PC-3 (cell line): ENCODE results near the gene PNMA8A. TPM values are rescaled to one million over a fixed set of nuclear protein-coding genes. Genes with fewer than 3 reads are reported as not detected.

ENCODE experiments used
- ATAC-seq: fragments of 200-7000 bp; cut with Tn5 transposase; 2 replicates; pipeline ENCODE4 v1.9.1; 2020; ENCODE audit warnings: mild to moderate bottlenecking, moderate library complexity
- BruUV-seq: library from RNA; stranded (reverse); fragments of 400-500 nt; replicated peaks from 2 replicates; lab custom pipeline; 2021; lab: Mats Ljungman, UMichigan
- CTCF ChIA-PET: fragments of 300-600 bp; sonication (Branson Sonifier 250); formaldehyde crosslinking; loops from one replicate; lab custom pipeline; 2022; ENCODE audit warnings: antibody characterized with exemption; lab: Charles Lee
- POLR2A ChIA-PET: fragments of 300-600 bp; sonication (Branson Sonifier 250); formaldehyde crosslinking; loops from one replicate; lab custom pipeline; 2022; ENCODE audit warnings: antibody characterized with exemption; ENCODE audit not compliant: unreplicated experiment; lab: Charles Lee
- DNase-seq: peaks from one replicate; pipeline ENCODE4 v3.0.0-alpha.2; 2015
- H2AFZ ChIP-seq: fragments of 300-600 bp; sonication (generic); 2 replicates; pipeline ENCODE4 v1.6.0; 2016; ENCODE audit warnings: antibody characterized with exemption, low read length
- H3F3A ChIP-seq: fragments of 300-600 bp; sonication (generic); one replicate; pipeline ENCODE4 v1.6.0; 2017; ENCODE audit warnings: antibody characterized with exemption, low read length, control low read depth, mild to moderate bottlenecking; ENCODE audit not compliant: unreplicated experiment
- H3K27ac ChIP-seq: fragments of 300-600 bp; sonication (generic); 2 replicates; pipeline ENCODE4 v1.5.1; 2016; ENCODE audit warnings: mild to moderate bottlenecking, low read length
- H3K27me3 ChIP-seq: fragments of 300-600 bp; sonication (generic); 2 replicates; pipeline ENCODE4 v1.6.1; 2016; ENCODE audit warnings: low read length, mixed read lengths
- H3K36me3 ChIP-seq: fragments of 300-600 bp; sonication (generic); 2 replicates; pipeline ENCODE4 v1.6.1; 2016; ENCODE audit warnings: low read depth, mixed run types, low read length, mixed read lengths
- H3K4me1 ChIP-seq: fragments of 300-600 bp; sonication (generic); 2 replicates; pipeline ENCODE4 v1.5.1; 2016; ENCODE audit warnings: low read length; ENCODE audit not compliant: insufficient read depth
- H3K4me2 ChIP-seq: fragments of 300-600 bp; sonication (generic); 2 replicates; pipeline ENCODE4 v1.6.0; 2016; ENCODE audit warnings: low read length
- H3K4me3 ChIP-seq: fragments of 300-600 bp; sonication (generic); 2 replicates; pipeline ENCODE4 v1.5.1; 2016; ENCODE audit warnings: mild to moderate bottlenecking, low read length, mixed read lengths
- H3K79me2 ChIP-seq: fragments of 300-600 bp; sonication (generic); 2 replicates; pipeline ENCODE4 v1.6.1; 2017; ENCODE audit warnings: low read length, mixed read lengths
- H3K9ac ChIP-seq: fragments of 300-600 bp; sonication (generic); 2 replicates; pipeline ENCODE4 v1.6.0; 2016; ENCODE audit warnings: mild to moderate bottlenecking, low read length
- H3K9me2 ChIP-seq: fragments of 300-600 bp; sonication (generic); replicated peaks from 2 replicates; pipeline ENCODE4 v1.6.1; 2016; ENCODE audit warnings: mixed run types, low read length, mixed read lengths
- H3K9me3 ChIP-seq: fragments of 300-600 bp; sonication (generic); 2 replicates; pipeline ENCODE4 v1.6.1; 2016; ENCODE audit warnings: low read length, mixed read lengths
- H4K20me1 ChIP-seq: fragments of 300-600 bp; sonication (generic); 2 replicates; pipeline ENCODE4 v1.6.1; 2016; ENCODE audit warnings: low read length, mixed read lengths
- EZH2 ChIP-seq: fragments of 300-600 bp; sonication (generic); IDR thresholded peaks from one replicate; pipeline ENCODE4 v1.6.1; 2017; ENCODE audit warnings: antibody characterized with exemption, mild to moderate bottlenecking, low read length; ENCODE audit not compliant: unreplicated experiment
- EZH2phosphoT487 ChIP-seq: fragments of 300-600 bp; sonication (generic); IDR thresholded peaks from 2 replicates; pipeline ENCODE4 v1.6.1; 2018; ENCODE audit warnings: mild to moderate bottlenecking, antibody characterized with exemption, low read length, borderline replicate concordance
- intact Hi-C: fragments of 100-400 bp; cut with micrococcal nuclease; formaldehyde crosslinking; loops from 2 replicates; pipeline ENCODE4 v1.9.0; 2023
- total RNA-seq: library from RNA; depleted of rRNA; stranded (reverse); fragments of >200 nt; gene quantifications from 2 replicates; pipeline ENCODE4 v1.2.3, GENCODE V29; 2014
- TF ChIP-seq, protein P1 (sequence below): fragments of 300-600 bp; sonication (generic); conservative IDR thresholded peaks from 2 replicates; pipeline ENCODE4 v1.5.1; 2017; ENCODE audit warnings: antibody characterized with exemption, low read depth, mild to moderate bottlenecking, low read length

The PNMA8A gene
- total RNA-seq, 1 experiment from 2014 or later = not detected

DNA sequence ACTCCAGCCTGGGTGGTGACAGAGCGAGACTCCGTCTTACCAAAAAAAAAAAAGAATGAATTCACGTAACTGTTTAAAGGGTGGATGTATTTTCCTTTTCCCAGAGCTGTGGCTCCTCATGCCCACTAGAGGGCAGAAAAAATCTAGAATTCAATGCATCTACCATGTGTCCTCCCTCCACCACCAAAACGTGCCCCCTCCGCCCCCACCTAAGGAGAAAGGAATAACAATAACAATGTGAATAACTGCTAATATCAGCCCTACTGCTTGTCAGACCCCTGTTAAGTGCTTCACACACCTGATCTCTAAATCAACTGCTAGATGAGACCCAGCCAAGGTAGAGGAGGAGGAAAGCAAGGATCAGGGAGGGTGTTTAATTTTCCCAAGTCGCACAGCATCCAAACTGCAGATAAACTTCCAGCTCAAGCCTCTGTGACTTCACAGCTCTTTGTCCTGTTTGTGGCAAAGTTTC is 44.6 kb upstream of the PNMA8A start:
- peak; percentile 55; the same call in 1 of the 2 replicates for ATAC-seq
- Histone ChIP-seq H3K4me1 (no peaks in the 10 kb centered on the region), H3K4me3 (no peak overlapping the region), H3K9me3 (no peaks in the 10 kb centered on the region), H4K20me1 (no peaks in the 10 kb centered on the region), H3K4me2 (peak overlapping the region; percentile 22; the same call in 1 of the 2 replicates), H3F3A (no peaks in the 10 kb centered on the region), H3K79me2 (no peaks in the 10 kb centered on the region), H3K36me3 (no peaks in the 10 kb centered on the region), H3K9ac (no peak overlapping the region), H2AFZ (no peak overlapping the region), H3K27me3 (no peaks in the 10 kb centered on the region), H3K9me2 (no peaks in the 10 kb centered on the region), H3K27ac (no peak overlapping the region)
- intact Hi-C loops = loop anchor here (10.0 kb wide), 1 partner anchor 111 kb away; no protein-coding TSS in a partner anchor
- CTCF ChIA-PET = interaction anchor here (0.5 to 1.1 kb wide), 3 partner anchors 14 to 584 kb away, joined by 3 to 9 read pairs (median 3); no protein-coding TSS in a partner anchor
- no TSS peak for BruUV-seq
- TF ChIP-seq, protein P1, sequence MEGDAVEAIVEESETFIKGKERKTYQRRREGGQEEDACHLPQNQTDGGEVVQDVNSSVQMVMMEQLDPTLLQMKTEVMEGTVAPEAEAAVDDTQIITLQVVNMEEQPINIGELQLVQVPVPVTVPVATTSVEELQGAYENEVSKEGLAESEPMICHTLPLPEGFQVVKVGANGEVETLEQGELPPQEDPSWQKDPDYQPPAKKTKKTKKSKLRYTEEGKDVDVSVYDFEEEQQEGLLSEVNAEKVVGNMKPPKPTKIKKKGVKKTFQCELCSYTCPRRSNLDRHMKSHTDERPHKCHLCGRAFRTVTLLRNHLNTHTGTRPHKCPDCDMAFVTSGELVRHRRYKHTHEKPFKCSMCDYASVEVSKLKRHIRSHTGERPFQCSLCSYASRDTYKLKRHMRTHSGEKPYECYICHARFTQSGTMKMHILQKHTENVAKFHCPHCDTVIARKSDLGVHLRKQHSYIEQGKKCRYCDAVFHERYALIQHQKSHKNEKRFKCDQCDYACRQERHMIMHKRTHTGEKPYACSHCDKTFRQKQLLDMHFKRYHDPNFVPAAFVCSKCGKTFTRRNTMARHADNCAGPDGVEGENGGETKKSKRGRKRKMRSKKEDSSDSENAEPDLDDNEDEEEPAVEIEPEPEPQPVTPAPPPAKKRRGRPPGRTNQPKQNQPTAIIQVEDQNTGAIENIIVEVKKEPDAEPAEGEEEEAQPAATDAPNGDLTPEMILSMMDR = peak; percentile 64
- TF ChIP-seq EZH2 = no peak
- POLR2A ChIA-PET = interaction anchor here (0.6 to 0.7 kb wide), 2 partner anchors 25 to 455 kb away, joined by 3 to 7 read pairs; no protein-coding TSS in a partner anchor
- peak; percentile 59 for DNase-seq

DNA sequence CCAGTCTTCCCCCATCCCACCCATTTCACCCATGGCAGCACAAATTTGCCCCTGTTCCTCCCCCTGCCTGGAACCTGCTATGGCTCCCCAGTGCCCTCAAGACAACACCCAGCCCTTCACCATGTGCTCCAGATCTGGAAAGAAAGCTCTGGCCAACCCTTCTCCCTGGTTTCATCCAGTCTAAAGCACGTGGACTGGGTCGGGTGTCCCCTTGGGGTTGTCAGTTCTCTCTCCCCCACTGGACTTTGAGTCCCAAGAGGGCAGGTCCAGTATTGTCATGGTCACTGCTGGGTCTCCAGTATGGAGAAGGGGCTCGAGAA is 43.9 kb upstream of the PNMA8A start:
- BruUV-seq = no TSS peak
- no peak overlapping the region for H3K4me2 ChIP-seq
- ChIA-PET CTCF (no interaction called here), POLR2A (no interaction called here)
- H3K4me3 ChIP-seq = no peak overlapping the region
- H3K79me2 ChIP-seq = no peaks in the 10 kb centered on the region
- ATAC-seq (no peak), DNase-seq (no peak)
- intact Hi-C loops = loop anchor here (10.0 kb wide), 1 partner anchor 110 kb away; no protein-coding TSS in a partner anchor
- H3K4me1 ChIP-seq = no peaks in the 10 kb centered on the region
- no peaks in the 10 kb centered on the region for H3K36me3 ChIP-seq
- H3K9me2 ChIP-seq = no peaks in the 10 kb centered on the region
- TF ChIP-seq EZH2phosphoT487 = no peak
- TF ChIP-seq EZH2 = no peak
- TF ChIP-seq, protein P1 = no peak
- H3F3A ChIP-seq = no peaks in the 10 kb centered on the region
- no peak overlapping the region for H2AFZ ChIP-seq
- H3K27me3 ChIP-seq = no peaks in the 10 kb centered on the region
- H3K27ac ChIP-seq = no peak overlapping the region
- H4K20me1 ChIP-seq = no peaks in the 10 kb centered on the region
- H3K9ac ChIP-seq = no peak overlapping the region
- H3K9me3 ChIP-seq = no peaks in the 10 kb centered on the region

DNA sequence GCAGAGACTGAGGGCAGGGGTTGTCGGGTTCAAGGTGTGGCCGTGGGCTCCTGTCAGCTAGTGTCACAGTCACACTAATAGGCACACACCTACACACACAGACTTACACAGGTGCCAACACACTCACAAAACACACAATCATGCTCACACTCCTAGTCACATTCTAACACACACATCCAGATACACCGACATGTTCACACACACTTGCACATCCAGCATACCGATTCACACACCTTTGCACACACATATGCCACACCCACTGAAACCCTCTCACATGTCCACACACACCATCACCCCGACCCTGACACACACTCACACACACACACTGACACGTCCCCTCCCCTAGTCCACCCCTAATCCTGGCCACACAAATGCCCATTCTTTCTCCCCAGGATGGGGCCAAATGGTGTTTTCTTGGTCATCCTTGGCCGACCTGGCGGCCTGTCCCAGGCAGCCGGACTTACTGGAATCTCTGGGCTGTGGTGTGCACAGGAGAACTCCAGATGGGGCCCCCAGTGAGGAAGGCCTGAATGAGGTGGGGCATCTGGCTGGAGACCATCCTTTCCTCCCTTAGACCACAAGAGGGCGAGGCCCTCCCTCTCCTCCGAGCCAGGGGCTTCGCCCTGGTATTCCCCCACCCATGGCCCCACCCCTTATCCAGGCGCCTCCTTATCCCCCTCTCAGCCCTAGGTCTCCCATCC is 43.4 kb upstream of the PNMA8A start:
- no peak for TF ChIP-seq EZH2phosphoT487
- no peak for TF ChIP-seq EZH2
- TF ChIP-seq, protein P1 = no peak
- ChIA-PET CTCF (no interaction called here), POLR2A (no interaction called here)
- H3K4me2 ChIP-seq = no peak overlapping the region
- DNase-seq (no peak), ATAC-seq (no peak)
- no peak overlapping the region for H3K9ac ChIP-seq
- no peak overlapping the region for H3K4me3 ChIP-seq
- H3K36me3 ChIP-seq = no peaks in the 10 kb centered on the region
- H3K9me3 ChIP-seq = no peaks in the 10 kb centered on the region
- H3K79me2 ChIP-seq = no peaks in the 10 kb centered on the region
- no TSS peak for BruUV-seq
- H3K27ac ChIP-seq = no peak overlapping the region
- H2AFZ ChIP-seq = no peak overlapping the region
- H3F3A ChIP-seq = no peaks in the 10 kb centered on the region
- H4K20me1 ChIP-seq = no peaks in the 10 kb centered on the region
- intact Hi-C loops = loop anchor here (10.0 kb wide), 1 partner anchor 110 kb away; no protein-coding TSS in a partner anchor
- no peaks in the 10 kb centered on the region for H3K4me1 ChIP-seq
- no peaks in the 10 kb centered on the region for H3K9me2 ChIP-seq
- H3K27me3 ChIP-seq = no peaks in the 10 kb centered on the region
